Lower leg skin (tissue), 3 donors: Measurements from ENCODE around the gene ATP13A2.

ENCODE experiments used
- POLR2A ChIP-seq, 2 donors: fragments of 450-650 bp; IDR thresholded peaks; one replicate each; pipeline ENCODE4 v1.6.1; 2016 to 2017; ENCODE audit warnings: antibody characterized with exemption in 2 of 2, mild to moderate bottlenecking in 1 of 2, moderate library complexity in 1 of 2
- TF ChIP-seq, protein P1 (sequence below), 3 donors: fragments of 450-650 bp; IDR thresholded peaks; one replicate each; pipeline ENCODE4 v1.5.1; 2016; ENCODE audit warnings: antibody characterized with exemption in 3 of 3, mild to moderate bottlenecking in 3 of 3, moderate library complexity in 2 of 3

DNA sequence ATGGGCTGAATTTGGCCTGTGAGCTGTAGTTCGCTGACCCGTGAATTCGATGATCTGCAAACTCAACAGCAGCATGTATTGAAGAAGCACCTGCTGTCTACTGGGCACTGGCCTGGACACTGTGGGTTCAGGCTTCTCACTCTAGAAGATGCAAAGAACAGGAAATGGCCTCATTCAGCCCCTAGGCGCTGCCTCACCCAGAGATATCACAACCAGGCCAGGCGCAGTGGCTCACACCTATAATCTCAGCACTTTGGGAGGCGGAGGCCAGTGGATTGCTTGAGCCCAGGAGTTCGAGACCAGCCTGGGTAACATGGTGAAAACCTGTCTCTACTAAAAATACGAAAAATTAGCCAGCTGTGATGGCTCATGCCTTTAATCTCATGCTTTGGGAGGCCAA, 55.0 kb downstream of the ATP13A2 start:
- TF ChIP-seq, protein P1, sequence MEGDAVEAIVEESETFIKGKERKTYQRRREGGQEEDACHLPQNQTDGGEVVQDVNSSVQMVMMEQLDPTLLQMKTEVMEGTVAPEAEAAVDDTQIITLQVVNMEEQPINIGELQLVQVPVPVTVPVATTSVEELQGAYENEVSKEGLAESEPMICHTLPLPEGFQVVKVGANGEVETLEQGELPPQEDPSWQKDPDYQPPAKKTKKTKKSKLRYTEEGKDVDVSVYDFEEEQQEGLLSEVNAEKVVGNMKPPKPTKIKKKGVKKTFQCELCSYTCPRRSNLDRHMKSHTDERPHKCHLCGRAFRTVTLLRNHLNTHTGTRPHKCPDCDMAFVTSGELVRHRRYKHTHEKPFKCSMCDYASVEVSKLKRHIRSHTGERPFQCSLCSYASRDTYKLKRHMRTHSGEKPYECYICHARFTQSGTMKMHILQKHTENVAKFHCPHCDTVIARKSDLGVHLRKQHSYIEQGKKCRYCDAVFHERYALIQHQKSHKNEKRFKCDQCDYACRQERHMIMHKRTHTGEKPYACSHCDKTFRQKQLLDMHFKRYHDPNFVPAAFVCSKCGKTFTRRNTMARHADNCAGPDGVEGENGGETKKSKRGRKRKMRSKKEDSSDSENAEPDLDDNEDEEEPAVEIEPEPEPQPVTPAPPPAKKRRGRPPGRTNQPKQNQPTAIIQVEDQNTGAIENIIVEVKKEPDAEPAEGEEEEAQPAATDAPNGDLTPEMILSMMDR (IDR thresholded peaks at IDR 0.05): no peak
- no peak for TF ChIP-seq POLR2A (IDR thresholded peaks at IDR 0.05)
